Tibial artery (tissue), 4 donors: ENCODE data around the gene DSC2.

Experiments used
- DNase-seq, 2 donors: peaks; one replicate each; pipeline ENCODE4 v3.0.0-alpha.2; 2019
- H3K27ac ChIP-seq, 2 donors: fragments of 200-600 bp; sonication (generic) in 1 of 2; 1 replicate in 1 of 2; 2 replicates in 1 of 2; pipeline ENCODE4 v1.5.1; 2018 to 2019; ENCODE audit warnings: mild to moderate bottlenecking in 1 of 2
- H3K27me3 ChIP-seq, 2 donors: fragments of 200-600 bp; sonication (generic) in 1 of 2; one replicate each; pipeline versions ENCODE4 v1.5.1 to v1.6.0; 2016 to 2019
- H3K36me3 ChIP-seq, 3 donors: fragments of 200-600 bp; sonication (generic) in 2 of 3; one replicate each; pipeline ENCODE4 v1.5.1; 2016 to 2019; ENCODE audit warnings: mild to moderate bottlenecking in 2 of 3
- H3K4me1 ChIP-seq, 4 donors: fragments of 200-600 bp; sonication (generic) in 2 of 4; 1 replicate in 3 of 4; 2 replicates in 1 of 4; pipeline ENCODE4 v1.5.1; 2016 to 2019
- H3K4me3 ChIP-seq, 2 donors: fragments of 200-600 bp; sonication (generic) in 1 of 2; 1 replicate in 1 of 2; 2 replicates in 1 of 2; pipeline ENCODE4 v1.5.1; 2018 to 2019; ENCODE audit warnings: mild to moderate bottlenecking in 2 of 2
- H3K9me3 ChIP-seq, 3 donors: fragments of 200-600 bp; sonication (generic) in 1 of 3; one replicate each; pipeline ENCODE4 v1.5.1; 2016 to 2019
- CTCF ChIP-seq, 2 experiments: fragments of 200-600 bp in 1 of 2; fragments of 450-650 bp in 1 of 2; IDR thresholded peaks; one replicate each; pipeline ENCODE4 v1.5.1; 2017 to 2019; ENCODE audit warnings: antibody characterized with exemption in 2 of 2, mild to moderate bottlenecking in 1 of 2, moderate library complexity in 1 of 2
- intact Hi-C: fragments of 100-400 bp; cut with DNase I; formaldehyde crosslinking; loops from one replicate; pipeline ENCODE4 v1.15.0; 2023; ENCODE audit warnings: low total_unique reads

Gene DSC2

GRCh38 chr18:31064130-31064529 is 38.1 kb downstream of the DSC2 start:
- Histone ChIP-seq H3K9me3 (no peaks in the 10 kb centered on the region), H3K27me3 (no peaks in the 10 kb centered on the region), H3K27ac (no peak overlapping the region), H3K4me1 (no peaks in the 10 kb centered on the region), H3K4me3 (no peak overlapping the region), H3K36me3 (no peaks in the 10 kb centered on the region)
- intact Hi-C loops = no loop called here
- DNase-seq = no peak
- no peak for TF ChIP-seq CTCF (IDR thresholded peaks at IDR 0.05)

GRCh38 chr18:31061945-31062344 is 40.3 kb downstream of the DSC2 start:
- Histone ChIP-seq H3K36me3 (no peaks in the 10 kb centered on the region), H3K9me3 (no peaks in the 10 kb centered on the region), H3K4me1 (no peaks in the 10 kb centered on the region), H3K27me3 (no peaks in the 10 kb centered on the region), H3K4me3 (no peak overlapping the region), H3K27ac (no peak overlapping the region)
- intact Hi-C loops = no loop called here
- TF ChIP-seq CTCF (IDR thresholded peaks at IDR 0.05) = no peak
- no peak for DNase-seq

GRCh38 chr18:31058897-31059296 is 43.3 kb downstream of the DSC2 start:
- intact Hi-C loops = no loop called here
- TF ChIP-seq CTCF (IDR thresholded peaks at IDR 0.05) = no peak

GRCh38 chr18:31057917-31058316 is 44.3 kb downstream of the DSC2 start:
- Histone ChIP-seq H3K4me3 (no peak overlapping the region), H3K9me3 (no peaks in the 10 kb centered on the region), H3K4me1 (no peaks in the 10 kb centered on the region), H3K36me3 (no peaks in the 10 kb centered on the region), H3K27ac (no peak overlapping the region), H3K27me3 (no peaks in the 10 kb centered on the region)
- no peak for DNase-seq
- no peak for TF ChIP-seq CTCF (IDR thresholded peaks at IDR 0.05)
- intact Hi-C loops = no loop called here

More at GRCh38 chr18:31058897-31059296, 43.3 kb downstream of the DSC2 start:
- Histone ChIP-seq H3K27ac (no peak overlapping the region), H3K4me1 (no peaks in the 10 kb centered on the region), H3K36me3 (no peaks in the 10 kb centered on the region), H3K4me3 (no peak overlapping the region), H3K27me3 (no peaks in the 10 kb centered on the region), H3K9me3 (no peaks in the 10 kb centered on the region)
- DNase-seq = no peak

GRCh38 chr18:31057051-31057450 is 45.2 kb downstream of the DSC2 start:
- no peak overlapping the region for H3K4me3 ChIP-seq
- H3K27me3 ChIP-seq = no peaks in the 10 kb centered on the region
- TF ChIP-seq CTCF (IDR thresholded peaks at IDR 0.05) = no peak
- no peaks in the 10 kb centered on the region for H3K9me3 ChIP-seq
- H3K27ac ChIP-seq = no peak overlapping the region
- no peaks in the 10 kb centered on the region for H3K36me3 ChIP-seq
- no peak for DNase-seq
- no peaks in the 10 kb centered on the region for H3K4me1 ChIP-seq
- intact Hi-C loops = no loop called here

- intact Hi-C loops = no loop called here
- H3K4me1 ChIP-seq = no peaks in the 10 kb centered on the region
- H3K27me3 ChIP-seq = no peaks in the 10 kb centered on the region
- H3K27ac ChIP-seq = no peak overlapping the region
- no peaks in the 10 kb centered on the region for H3K36me3 ChIP-seq
- H3K4me3 ChIP-seq = no peak overlapping the region
- DNase-seq = no peak
- no peak for TF ChIP-seq CTCF (IDR thresholded peaks at IDR 0.05)
- H3K9me3 ChIP-seq = no peaks in the 10 kb centered on the region
Measured at GRCh38 chr18:31056296-31056695, 45.9 kb downstream of the DSC2 start.
